GM06990 (cell line): Measurements from ENCODE around the gene KCNIP4.

Source experiments
- DNase-seq: peaks from one replicate; pipeline ENCODE4 v3.0.0-alpha.2; 2011; ENCODE audit not compliant: insufficient read length; ENCODE audit errors: extremely low read depth
- H3K27me3 ChIP-seq: replicated peaks from 2 replicates; pipeline ENCODE4 v1.6.0; 2011; ENCODE audit warnings: low read length; ENCODE audit not compliant: control insufficient read depth, insufficient read depth
- H3K36me3 ChIP-seq: 2 replicates; pipeline ENCODE4 v1.5.1; 2011; ENCODE audit warnings: low read length; ENCODE audit not compliant: control insufficient read depth, insufficient read depth
- H3K4me3 ChIP-seq: replicated peaks from 2 replicates; pipeline ENCODE4 v1.5.1; 2011; ENCODE audit warnings: low read depth, mild to moderate bottlenecking, control low read depth, low read length
- CTCF ChIP-seq: IDR thresholded peaks from 2 replicates; pipeline ENCODE4 v1.5.1; 2011; ENCODE audit warnings: low read length, control low read depth, mild to moderate bottlenecking, inconsistent platforms; ENCODE audit not compliant: insufficient read depth, poor library complexity, severe bottlenecking

Gene KCNIP4

GRCh38 chr4:21709031-21709430 is 239.5 kb downstream of the KCNIP4 start:
- Histone ChIP-seq H3K36me3 (no peaks in the 10 kb centered on the region), H3K4me3 (no peak overlapping the region), H3K27me3 (no peaks in the 10 kb centered on the region)
- DNase-seq: no peak
- TF ChIP-seq CTCF: no peak

GRCh38 chr4:21699446-21699845 is 249.1 kb downstream of the KCNIP4 start:
- TF ChIP-seq CTCF: no peak
- no peaks in the 10 kb centered on the region for H3K27me3 ChIP-seq
- no peaks in the 10 kb centered on the region for H3K36me3 ChIP-seq
- H3K4me3 ChIP-seq: no peak overlapping the region
- DNase-seq: no peak

- Histone ChIP-seq H3K27me3 (no peaks in the 10 kb centered on the region), H3K4me3 (no peak overlapping the region), H3K36me3 (no peaks in the 10 kb centered on the region)
- TF ChIP-seq CTCF: no peak
- DNase-seq: no peak
These were observed 251.0 kb downstream of the KCNIP4 start for GRCh38 chr4:21697583-21697982.

- TF ChIP-seq CTCF: no peak
- Histone ChIP-seq H3K36me3 (no peaks in the 10 kb centered on the region), H3K27me3 (no peaks in the 10 kb centered on the region), H3K4me3 (no peak overlapping the region)
- no peak for DNase-seq
These were observed 253.4 kb downstream of the KCNIP4 start for GRCh38 chr4:21695141-21695540.

GRCh38 chr4:21692241-21692640 is 256.3 kb downstream of the KCNIP4 start:
- H3K27me3 ChIP-seq: no peaks in the 10 kb centered on the region
- TF ChIP-seq CTCF: no peak
- no peak overlapping the region for H3K4me3 ChIP-seq
- no peak for DNase-seq
- H3K36me3 ChIP-seq: no peaks in the 10 kb centered on the region

GRCh38 chr4:21688596-21689265 is 259.8 kb downstream of the KCNIP4 start:
- no peaks in the 10 kb centered on the region for H3K27me3 ChIP-seq
- no peak for TF ChIP-seq CTCF
- H3K4me3 ChIP-seq: no peak overlapping the region
- no peaks in the 10 kb centered on the region for H3K36me3 ChIP-seq
- DNase-seq: no peak
